HFFc6 (cell line): Measurements from ENCODE around the gene OR51T1. TPM values are rescaled to one million over a fixed set of nuclear protein-coding genes. Genes with fewer than 3 reads are reported as not detected.

ENCODE experiments used
- DNase-seq: peaks from one replicate; pipeline ENCODE4 v3.0.0-alpha.2; 2018
- H3K27ac Mint-ChIP-seq: 2 replicates; pipeline ENCODE4 v1.8.0; 2020; ENCODE audit warnings: mild to moderate bottlenecking, mixed read lengths
- H3K27me3 Mint-ChIP-seq: 2 replicates; pipeline ENCODE4 v1.8.0; 2021; ENCODE audit warnings: mild to moderate bottlenecking, moderate library complexity, mixed read lengths; ENCODE audit not compliant: insufficient read depth
- H3K36me3 Mint-ChIP-seq: 2 replicates; pipeline ENCODE4 v1.8.0; 2021; ENCODE audit warnings: low read depth, mixed read lengths
- H3K4me1 Mint-ChIP-seq: 2 replicates; pipeline ENCODE4 v1.8.0; 2020; ENCODE audit warnings: low read depth, mixed read lengths
- H3K4me3 Mint-ChIP-seq: 2 replicates; pipeline ENCODE4 v1.8.0; 2020; ENCODE audit warnings: mild to moderate bottlenecking, moderate library complexity, mixed read lengths
- H3K9me3 Mint-ChIP-seq: 2 replicates; pipeline ENCODE4 v1.8.0; 2020; ENCODE audit warnings: mild to moderate bottlenecking, mixed read lengths
- CTCF ChIP-seq: fragments of 200-600 bp; sonication (generic); IDR thresholded peaks from 2 replicates; pipeline ENCODE4 v1.5.0; 2021; ENCODE audit warnings: antibody characterized with exemption, mild to moderate bottlenecking
- total RNA-seq, 6 experiments: library from RNA; stranded (reverse); fragmentation: NEBNext Ultra II Directional; extraction: Animal tissue kit (Norgen Biotek cat#: 25700); gene quantifications; 2 replicates in 1 of 6; 3 replicates in 5 of 6; pipeline ENCODE4 v1.2.3, GENCODE V29; 2021

Gene OR51T1
- total RNA-seq, 6 experiments from 2014 or later, result not detected

- Mint-ChIP-seq H3K9me3 (peaks cover 45% of the 10 kb centered on the region), H3K4me3 (no peak overlapping the region), H3K27ac (no peak overlapping the region), H3K36me3 (no peaks in the 10 kb centered on the region; the same call in 1 of the 2 replicates), H3K4me1 (no peaks in the 10 kb centered on the region), H3K27me3 (no peaks in the 10 kb centered on the region)
- TF ChIP-seq CTCF, result no peak
- DNase-seq, result no peak
Observed at GRCh38 chr11:4862447-4863236, 19.1 kb upstream of the OR51T1 start.

- no peak for TF ChIP-seq CTCF
- DNase-seq, result no peak
- H3K27ac Mint-ChIP-seq, result no peak overlapping the region
- H3K27me3 Mint-ChIP-seq, result no peaks in the 10 kb centered on the region
- H3K4me3 Mint-ChIP-seq, result no peak overlapping the region
- H3K9me3 Mint-ChIP-seq, result peaks cover 51% of the 10 kb centered on the region
- H3K36me3 Mint-ChIP-seq, result no peaks in the 10 kb centered on the region; the same call in 1 of the 2 replicates
- H3K4me1 Mint-ChIP-seq, result no peaks in the 10 kb centered on the region
Observed at GRCh38 chr11:4863876-4864275, 17.8 kb upstream of the OR51T1 start.

- no peak for TF ChIP-seq CTCF
- H3K36me3 Mint-ChIP-seq, result no peaks in the 10 kb centered on the region; the same call in 1 of the 2 replicates
- DNase-seq, result no peak
- H3K27ac Mint-ChIP-seq, result no peak overlapping the region
- no peaks in the 10 kb centered on the region for H3K4me1 Mint-ChIP-seq
- peaks cover 45% of the 10 kb centered on the region for H3K9me3 Mint-ChIP-seq
- no peaks in the 10 kb centered on the region for H3K27me3 Mint-ChIP-seq
- H3K4me3 Mint-ChIP-seq, result no peak overlapping the region
Observed at GRCh38 chr11:4865855-4866254, 15.8 kb upstream of the OR51T1 start.

GRCh38 chr11:4881188-4881587 is 512 bp upstream of the OR51T1 start:
- Mint-ChIP-seq H3K36me3 (no peaks in the 10 kb centered on the region), H3K27me3 (no peaks in the 10 kb centered on the region), H3K4me1 (no peaks in the 10 kb centered on the region), H3K9me3 (peaks cover 33% of the 10 kb centered on the region), H3K4me3 (no peak overlapping the region), H3K27ac (no peak overlapping the region)
- DNase-seq, result no peak
- TF ChIP-seq CTCF, result no peak

- Mint-ChIP-seq H3K9me3 (peaks cover 27% of the 10 kb centered on the region), H3K4me3 (no peak overlapping the region), H3K27me3 (no peaks in the 10 kb centered on the region), H3K4me1 (no peaks in the 10 kb centered on the region), H3K27ac (no peak overlapping the region), H3K36me3 (no peaks in the 10 kb centered on the region)
- no peak for DNase-seq
- no peak for TF ChIP-seq CTCF
Observed at GRCh38 chr11:4882543-4882942, 843 bp downstream of the OR51T1 start.
